HG03095 (cell line): ENCODE data around the gene UBR4.
A peak's percentile ranks its signal among the peaks of the same experiment; 100 is the strongest.
"Not testable (repeated sequence)": the region's sequence is repeated elsewhere in the genome, so short reads cannot be mapped to it uniquely, and the experiment has no call there.

Experiments
- ATAC-seq: cut with Tn5 transposase; IDR thresholded peaks from one replicate; pipeline ENCODE4 v1.9.1; 2021; ENCODE audit warnings: moderate library complexity; ENCODE audit not compliant: unreplicated experiment

Gene UBR4

DNA sequence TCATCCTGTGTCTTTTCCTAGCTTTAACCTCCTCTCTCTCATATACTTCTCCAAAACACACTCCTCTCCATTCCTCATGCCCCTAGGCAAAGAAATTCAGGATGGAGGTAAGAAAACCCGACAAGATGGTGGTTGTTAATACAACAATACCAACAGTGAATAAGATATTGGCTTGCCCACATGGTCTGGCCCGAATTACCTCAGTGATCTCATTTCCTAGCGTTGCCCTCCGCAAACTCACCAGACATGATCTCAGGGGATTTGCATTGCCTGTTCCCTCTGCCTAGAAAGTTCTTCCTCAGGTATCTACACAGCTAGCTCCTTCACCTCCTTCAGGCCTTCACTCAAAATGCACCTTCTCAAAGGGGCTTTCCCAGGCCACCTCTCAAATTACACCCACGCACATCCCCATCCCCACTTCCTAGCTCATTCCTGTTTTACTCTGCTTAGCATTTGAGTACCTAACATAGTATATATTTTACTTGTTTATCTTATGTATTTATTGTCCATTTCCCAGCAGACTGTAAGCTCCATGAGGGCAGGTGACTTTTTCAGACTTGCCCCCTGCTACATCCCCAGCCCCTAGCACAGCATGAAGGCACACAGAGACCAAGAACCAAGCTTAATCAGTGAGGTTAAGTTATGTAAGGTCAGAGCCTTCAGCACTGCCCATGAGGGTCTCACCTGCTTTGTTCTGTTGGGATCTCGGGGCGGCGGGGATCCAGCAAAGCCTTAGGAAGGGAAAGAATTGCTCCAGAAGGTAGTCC lies 10.2 kb upstream of the UBR4 start:
- ATAC-seq = no peak

DNA sequence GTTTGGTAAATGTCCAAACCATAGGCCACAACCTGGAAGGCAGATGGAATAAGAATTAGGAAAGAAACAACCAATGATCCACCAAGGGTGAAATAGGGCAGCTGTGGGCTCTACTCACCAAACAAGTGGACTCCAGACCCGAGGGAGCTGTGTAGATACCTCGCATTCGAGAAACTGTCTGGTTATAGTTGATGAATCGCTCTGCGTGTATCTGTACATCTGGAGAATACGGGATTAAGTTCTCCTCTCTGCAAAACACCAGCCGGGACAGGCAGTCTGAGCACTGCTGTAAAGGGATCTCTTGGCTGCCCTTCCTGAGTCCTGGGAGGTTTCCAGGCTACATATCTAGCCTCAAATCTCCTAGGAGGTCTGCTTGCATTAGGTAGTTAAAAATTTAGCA lies 9.4 kb upstream of the UBR4 start:
- ATAC-seq = no peak

DNA sequence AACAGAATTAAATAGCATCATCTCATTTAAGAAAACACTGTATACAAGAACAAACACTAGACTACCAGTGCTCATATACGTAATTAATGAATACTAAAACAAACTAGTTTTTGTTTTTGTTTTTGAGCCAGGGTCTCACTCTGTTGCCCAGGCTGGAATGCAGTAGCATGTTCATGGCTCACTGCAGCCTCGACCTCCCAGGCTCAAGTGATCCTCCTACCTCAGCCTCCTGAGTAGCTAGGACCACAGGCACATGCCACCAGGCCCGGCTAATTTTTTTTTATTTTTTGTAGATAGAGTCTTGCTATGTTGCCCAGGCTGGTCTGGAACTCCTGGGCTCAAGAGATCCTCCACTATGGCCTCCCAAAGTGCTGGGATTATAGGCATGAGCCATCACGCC lies 6.5 kb upstream of the UBR4 start:
- not testable (repeated sequence) for ATAC-seq

- no peak for ATAC-seq
Observed at GRCh38 chr1:19213580-19213979, 3.5 kb upstream of the UBR4 start.

DNA sequence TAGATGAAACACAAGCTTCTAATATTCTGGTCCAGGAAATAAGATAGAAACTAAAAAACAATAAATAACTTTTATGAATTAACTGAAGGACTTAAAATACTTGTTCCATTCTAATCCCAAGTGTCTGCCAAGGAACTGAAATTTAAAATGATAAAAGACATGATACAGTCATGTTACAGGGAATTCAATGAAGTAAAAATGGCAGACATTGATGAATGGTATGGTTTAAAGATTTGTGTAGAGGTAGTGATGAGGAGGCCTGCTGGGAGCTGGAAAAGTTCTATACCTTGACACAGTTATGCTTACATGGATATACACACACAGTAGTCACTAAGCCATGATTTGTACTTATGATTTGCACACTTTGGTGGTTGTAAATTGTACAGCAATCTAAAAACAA lies 2.1 kb upstream of the UBR4 start:
- no peak for ATAC-seq

DNA sequence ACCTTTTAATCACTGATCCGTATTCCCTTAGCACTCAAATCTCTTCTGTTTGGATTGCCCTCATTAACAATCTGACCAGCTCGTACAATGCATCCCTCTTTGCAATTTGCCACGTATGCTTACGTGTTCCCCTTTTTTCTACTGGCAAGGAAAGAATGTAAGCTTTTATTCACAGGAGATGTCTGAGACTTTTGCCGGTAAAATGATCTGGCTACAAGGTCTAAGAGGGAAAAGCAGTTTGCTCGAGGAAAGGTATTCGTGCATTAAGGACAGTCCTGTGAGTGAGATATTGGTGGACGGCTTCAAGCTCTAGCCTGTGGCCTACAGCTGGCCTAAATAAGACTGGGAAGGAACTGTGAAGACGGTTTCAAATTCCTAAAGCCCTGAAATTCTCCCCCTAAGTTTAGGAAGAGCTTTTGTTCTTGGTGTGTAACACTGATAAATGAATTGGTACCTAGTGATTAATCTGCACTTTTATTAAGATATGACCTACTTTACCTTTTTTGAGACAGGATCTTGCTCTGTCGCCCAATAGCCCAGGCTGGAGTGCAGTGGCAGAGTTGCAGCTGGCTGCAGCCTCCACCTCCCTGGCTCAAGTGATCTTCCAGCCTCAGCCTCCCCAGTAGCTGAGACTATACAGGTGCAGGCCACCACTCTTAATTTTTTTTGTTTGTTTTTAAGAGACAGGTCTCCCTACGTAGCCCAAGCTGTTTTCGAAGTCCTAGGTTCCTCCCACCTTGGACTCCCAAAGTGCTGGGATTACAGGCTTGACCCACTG lies 895 bp upstream of the UBR4 start:
- no peak for ATAC-seq

DNA sequence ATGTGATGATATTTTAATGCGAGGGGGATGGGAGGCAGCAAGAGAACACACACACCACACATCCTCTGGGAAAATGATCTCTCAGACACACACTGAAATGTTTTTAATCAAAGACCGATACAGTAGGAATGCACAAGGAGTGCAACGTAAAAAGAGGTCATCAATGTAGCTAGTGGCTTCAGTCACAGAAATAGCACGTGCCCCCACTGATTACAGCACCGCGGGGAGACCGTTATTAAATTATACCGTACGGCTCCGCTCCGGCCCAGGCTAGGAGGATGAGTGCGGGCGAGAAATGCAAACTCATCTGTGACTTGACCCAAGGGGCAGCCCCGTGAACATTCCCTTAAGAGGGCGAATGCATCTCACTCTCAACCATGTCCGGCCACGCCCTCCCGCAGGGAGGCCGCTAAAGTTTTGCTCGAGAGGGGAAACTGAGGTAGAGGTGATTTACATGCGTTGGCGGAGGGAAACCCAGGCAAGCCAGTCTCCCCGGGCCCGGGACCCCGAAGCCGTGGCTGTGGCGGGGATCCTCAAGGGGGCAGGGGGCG lies 552 bp downstream of the UBR4 start:
- peak; percentile 48 for ATAC-seq

DNA sequence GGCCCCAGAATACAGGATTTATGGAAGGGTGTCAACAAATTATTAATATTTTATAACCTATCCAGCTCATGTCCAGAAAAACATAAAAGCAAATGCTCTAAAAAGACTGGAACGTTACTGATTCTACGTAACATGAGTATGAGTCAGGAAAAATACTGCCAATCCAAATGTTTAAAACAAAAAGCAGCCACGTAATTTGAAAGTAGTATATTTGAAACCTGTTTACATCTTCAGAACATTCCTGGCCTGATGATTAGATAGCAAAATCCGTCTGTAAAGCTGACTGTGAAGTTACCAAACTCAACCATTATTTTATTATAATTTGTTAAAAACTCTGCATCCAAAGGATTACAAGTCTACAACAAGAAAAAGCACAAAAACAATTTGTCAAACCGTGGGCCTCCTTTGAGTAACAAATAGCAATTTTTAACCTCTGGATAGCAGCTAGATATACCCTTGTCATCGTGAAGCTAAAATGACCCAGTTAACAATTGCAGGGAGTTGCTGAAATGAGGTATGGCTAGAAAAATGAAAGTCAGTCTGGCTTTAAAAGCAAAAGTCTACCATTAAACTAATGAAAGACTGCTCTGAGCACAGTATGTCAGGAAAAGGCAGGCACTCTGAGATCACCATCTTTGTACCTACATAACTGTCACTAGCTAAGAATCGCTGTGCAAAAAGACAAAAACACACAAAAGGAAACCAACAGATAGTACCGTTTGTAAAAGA lies 1.2 kb downstream of the UBR4 start:
- ATAC-seq = no peak

DNA sequence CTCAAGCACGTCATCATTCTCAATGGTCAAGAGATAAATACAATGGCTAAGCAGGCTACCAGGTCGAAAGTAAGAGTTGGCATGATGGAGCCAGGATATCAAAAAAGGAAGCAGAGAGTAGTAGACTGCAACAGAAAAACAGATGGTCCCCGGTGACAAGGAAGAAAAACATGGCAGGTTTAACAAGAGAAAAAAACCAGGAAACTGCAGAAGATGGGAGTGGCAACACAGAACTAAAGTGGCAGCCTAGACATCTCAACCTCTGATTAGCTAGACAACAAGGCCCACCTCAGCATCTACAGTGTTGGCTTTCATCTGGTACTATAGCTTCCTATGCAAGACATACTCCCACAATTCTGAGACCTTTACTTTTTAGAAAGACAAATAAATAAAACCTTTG lies 3.1 kb downstream of the UBR4 start:
- no peak for ATAC-seq

- no peak for ATAC-seq
Observed at GRCh38 chr1:19205845-19206244, 4.2 kb downstream of the UBR4 start.

GRCh38 chr1:19205403-19205802 lies 4.7 kb downstream of the UBR4 start:
- ATAC-seq = no peak

DNA sequence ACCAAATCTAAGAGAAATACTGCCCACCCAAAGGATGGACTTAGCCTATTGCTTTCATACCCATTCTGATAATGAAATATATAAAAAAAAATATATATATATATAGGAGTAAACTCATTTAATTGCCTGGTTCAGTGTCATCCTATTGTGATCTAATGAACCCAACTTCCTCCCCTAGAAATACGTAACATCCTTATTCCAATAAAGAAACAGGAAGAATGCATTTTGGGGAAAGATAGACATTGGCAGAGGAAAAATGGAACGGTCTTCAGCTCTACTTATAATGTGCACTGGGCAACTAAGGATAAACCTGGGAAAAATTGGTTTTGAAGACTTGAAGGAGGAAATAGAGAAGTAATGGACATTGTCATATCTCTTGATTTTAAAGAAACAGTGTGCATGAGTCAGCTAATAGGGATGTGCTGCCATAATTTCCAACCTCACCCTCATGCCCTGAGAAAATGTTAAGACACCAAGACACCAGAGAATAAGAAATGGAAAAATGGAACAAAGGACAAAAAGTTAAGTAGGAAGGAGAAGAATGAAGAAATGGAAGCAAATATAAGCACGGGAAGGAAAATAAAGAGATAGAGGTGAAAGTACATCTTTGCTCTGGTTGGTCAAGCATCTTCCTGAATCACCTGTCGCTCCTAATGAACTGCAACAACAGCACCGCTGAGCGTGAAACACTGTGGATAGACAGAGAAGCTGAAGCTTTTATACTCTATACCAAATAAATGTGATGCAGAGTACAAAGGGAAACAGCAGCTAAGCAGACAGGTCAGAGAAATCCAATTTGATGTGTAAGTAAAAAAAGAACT lies 5.4 kb downstream of the UBR4 start:
- no peak for ATAC-seq

- ATAC-seq = no peak
Observed at GRCh38 chr1:19203440-19203839, 6.6 kb downstream of the UBR4 start.

GRCh38 chr1:19202396-19202795 lies 7.7 kb downstream of the UBR4 start:
- no peak for ATAC-seq

- ATAC-seq = no peak
Observed at GRCh38 chr1:19199969-19200604, 10.0 kb downstream of the UBR4 start.

- no peak for ATAC-seq
Observed at GRCh38 chr1:19199329-19199968, 10.6 kb downstream of the UBR4 start.

- no peak for ATAC-seq
Observed at GRCh38 chr1:19198820-19199219, 11.2 kb downstream of the UBR4 start.

DNA sequence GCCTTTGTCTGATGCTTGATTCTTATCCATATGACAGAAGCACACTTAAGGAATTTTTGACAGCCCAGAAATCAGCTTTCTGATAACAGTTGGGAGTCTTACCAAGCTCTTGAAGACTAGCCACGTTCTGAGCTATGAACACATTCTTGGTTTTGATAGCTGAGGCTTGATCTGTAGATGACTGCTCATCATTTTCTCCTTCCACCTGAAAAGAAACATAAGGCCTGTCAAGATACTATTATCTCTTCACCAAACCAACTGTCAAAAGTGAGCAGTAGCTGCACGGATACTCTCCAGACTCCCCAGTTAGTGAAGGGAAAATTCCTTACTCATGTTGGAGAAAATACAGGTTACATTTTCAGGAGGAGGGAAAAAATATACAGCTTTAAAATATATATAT lies 12.2 kb downstream of the UBR4 start:
- ATAC-seq = no peak

DNA sequence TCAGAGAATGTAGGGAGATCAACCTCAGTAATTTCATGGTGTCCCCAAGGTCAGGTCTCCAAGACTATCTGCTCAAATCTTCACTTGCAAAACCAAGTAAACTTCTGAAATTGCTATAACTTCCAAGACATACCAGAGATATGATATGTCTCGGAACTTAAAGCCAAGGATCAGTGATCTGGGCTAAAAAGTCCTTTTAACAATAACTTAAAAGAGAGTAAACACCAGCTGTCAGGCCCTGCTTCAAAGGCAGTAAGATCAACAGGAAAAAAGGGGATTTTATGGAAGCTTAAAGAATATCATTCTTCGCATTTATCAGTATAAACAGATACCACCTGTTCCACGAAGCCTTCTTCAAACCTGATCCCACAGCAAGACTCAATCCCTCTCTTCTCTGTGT lies 13.7 kb downstream of the UBR4 start:
- no peak for ATAC-seq

DNA sequence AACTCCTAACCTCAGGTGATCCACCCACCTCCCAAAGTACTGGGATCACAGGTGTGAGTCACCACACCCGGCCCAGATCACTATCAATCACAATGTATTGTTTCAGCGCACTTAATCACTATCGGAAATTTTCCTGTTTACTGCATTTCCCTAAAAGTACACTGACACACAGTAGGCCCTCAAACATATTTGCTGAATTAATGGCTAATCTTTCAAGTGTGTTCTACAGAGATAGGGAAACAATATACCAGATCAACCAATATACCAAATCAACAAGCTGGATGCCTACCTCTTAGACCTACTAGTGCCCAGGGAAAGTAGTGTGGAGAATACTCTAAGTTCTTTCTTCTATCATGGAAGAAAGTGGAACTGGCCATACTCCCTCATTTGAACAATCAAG lies 17.1 kb downstream of the UBR4 start:
- no peak for ATAC-seq
